GM19193 (cell line): ENCODE measurements around the gene CITED4.

Experiments used
- POLR2A ChIP-seq: IDR thresholded peaks from 4 replicates; pipeline ENCODE4 v1.6.1; 2011; ENCODE audit not compliant: insufficient read depth, insufficient read length; ENCODE audit errors: extremely low read depth

Gene CITED4

GRCh38 chr1:40847023-40847745, 15.0 kb downstream of the CITED4 start:
- TF ChIP-seq POLR2A, result no peak

- TF ChIP-seq POLR2A, result no peak
These were observed 16.3 kb downstream of the CITED4 start for GRCh38 chr1:40845895-40846294.

DNA sequence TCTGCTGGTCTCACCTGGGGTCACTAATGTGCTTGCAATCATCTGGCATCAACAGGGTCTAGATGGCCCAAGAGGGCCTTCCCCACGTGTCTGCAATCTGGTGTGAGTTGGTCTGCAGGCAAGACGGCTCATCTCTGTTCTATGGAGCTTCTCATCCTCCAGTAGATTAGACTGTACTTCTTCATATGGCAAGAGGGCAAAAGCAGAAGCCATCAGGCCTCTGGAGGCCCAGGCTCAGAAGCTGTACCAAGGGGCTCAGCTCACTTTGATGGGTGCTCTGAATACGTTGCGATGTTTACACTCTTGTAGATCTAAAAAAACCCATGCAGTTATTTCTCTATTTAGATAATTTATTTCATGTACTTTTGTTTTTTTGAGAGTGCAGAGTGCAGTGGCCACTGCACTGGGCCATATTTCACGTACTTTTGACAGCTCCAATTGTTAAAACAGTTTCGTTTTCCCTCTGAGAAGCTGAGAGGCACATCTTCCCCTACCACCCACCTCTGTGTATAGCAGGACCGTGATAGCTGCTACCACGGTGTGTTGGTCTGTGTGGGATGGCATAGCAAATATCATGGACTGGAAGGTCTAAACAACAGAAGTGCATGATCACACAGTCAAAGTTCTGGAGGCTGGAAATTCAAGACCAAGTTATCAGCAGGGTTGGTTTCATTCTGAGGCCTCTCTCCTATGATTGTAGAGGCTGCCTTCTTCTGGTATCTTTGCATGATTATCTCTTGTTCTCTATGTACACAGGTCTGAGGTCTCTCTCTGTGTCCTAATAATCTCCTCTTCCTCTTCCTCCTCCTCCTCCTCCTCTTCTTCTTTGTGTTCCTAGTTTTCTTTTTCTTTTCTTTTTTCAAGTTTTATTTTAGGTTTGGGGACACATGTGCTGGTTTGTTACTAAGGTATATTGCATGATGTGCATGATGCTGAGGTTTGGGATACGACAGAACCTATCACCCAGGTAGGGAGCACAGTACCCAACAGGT, 17.0 kb downstream of the CITED4 start:
- no peak for TF ChIP-seq POLR2A

- no peak for TF ChIP-seq POLR2A
These were observed 18.1 kb downstream of the CITED4 start for GRCh38 chr1:40844079-40844478.

DNA sequence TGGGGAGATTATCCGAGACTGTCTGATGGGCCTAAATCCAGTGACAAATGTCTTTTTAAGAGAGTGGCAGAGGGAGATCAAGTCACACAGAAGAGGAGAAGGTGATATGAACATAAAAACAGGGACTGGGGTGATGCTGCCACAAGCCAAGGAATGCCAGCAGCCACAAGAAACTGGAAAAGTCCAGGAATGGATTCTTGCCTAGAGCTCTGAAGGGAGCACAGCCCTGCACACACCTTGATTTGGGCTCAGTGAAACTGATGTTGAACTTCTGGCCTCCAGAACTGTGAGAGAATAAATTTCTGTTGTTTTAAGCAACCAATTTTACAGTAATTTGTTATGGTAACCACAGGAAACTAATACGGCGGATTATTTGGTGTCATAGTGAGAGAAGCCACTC, 19.5 kb downstream of the CITED4 start:
- TF ChIP-seq POLR2A, result no peak

- no peak for TF ChIP-seq POLR2A
These were observed 20.0 kb downstream of the CITED4 start for GRCh38 chr1:40842207-40842606.

DNA sequence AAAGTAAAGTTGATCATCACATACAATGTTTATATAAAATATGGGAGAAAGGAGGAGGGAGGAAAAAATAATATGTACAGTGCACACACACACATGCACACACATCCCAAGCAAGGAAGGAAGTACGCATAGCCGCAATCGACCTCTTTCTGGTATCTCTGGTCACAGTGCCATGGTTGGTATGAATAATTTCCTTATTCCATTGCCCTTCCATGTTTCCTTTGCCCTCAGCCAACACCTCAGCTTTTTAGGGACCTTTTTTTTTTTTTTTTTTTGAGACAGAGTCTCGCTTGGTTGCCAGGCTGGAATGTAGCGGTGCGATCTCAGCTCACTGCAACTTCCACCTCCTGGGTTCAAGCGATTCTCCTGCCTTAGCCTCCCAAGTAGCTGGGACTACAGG, 20.6 kb downstream of the CITED4 start:
- TF ChIP-seq POLR2A, result no peak

- no peak for TF ChIP-seq POLR2A
These were observed 21.4 kb downstream of the CITED4 start for GRCh38 chr1:40840526-40841323.

GRCh38 chr1:40839943-40840335, 22.2 kb downstream of the CITED4 start:
- no peak for TF ChIP-seq POLR2A

- TF ChIP-seq POLR2A, result no peak
These were observed 22.9 kb downstream of the CITED4 start for GRCh38 chr1:40838980-40839942.

- no peak for TF ChIP-seq POLR2A
These were observed 23.9 kb downstream of the CITED4 start for GRCh38 chr1:40838045-40838979.

GRCh38 chr1:40837601-40838000, 24.6 kb downstream of the CITED4 start:
- TF ChIP-seq POLR2A, result no peak

DNA sequence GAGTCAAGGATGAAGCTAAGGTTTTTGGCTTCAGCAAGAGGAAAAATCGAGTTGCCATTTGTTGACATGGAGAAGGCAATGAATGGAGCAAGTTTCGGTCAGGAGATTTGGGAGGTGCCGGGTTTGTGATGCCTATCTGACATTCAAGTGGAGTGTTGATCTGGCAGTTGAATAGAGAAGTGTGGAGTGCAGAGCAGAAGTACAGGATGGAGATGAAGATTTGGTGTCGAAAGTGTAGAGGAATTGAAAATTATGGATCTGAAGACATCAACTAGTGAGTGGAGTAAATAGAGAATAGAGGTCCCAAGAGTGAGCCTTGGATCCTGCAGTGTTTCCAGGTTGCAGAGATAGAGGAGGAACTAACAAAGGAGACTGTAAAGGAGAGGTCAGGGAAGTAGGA, 25.9 kb downstream of the CITED4 start:
- no peak for TF ChIP-seq POLR2A
